Measurements from ENCODE around the gene PRPF40A.

- TF ChIP-seq, protein P1, sequence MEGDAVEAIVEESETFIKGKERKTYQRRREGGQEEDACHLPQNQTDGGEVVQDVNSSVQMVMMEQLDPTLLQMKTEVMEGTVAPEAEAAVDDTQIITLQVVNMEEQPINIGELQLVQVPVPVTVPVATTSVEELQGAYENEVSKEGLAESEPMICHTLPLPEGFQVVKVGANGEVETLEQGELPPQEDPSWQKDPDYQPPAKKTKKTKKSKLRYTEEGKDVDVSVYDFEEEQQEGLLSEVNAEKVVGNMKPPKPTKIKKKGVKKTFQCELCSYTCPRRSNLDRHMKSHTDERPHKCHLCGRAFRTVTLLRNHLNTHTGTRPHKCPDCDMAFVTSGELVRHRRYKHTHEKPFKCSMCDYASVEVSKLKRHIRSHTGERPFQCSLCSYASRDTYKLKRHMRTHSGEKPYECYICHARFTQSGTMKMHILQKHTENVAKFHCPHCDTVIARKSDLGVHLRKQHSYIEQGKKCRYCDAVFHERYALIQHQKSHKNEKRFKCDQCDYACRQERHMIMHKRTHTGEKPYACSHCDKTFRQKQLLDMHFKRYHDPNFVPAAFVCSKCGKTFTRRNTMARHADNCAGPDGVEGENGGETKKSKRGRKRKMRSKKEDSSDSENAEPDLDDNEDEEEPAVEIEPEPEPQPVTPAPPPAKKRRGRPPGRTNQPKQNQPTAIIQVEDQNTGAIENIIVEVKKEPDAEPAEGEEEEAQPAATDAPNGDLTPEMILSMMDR (IDR thresholded peaks at IDR 0.05; ENCODE audit: low read depth, low read length): no peak
- no peak for TF ChIP-seq EZH2phosphoT487 (IDR thresholded peaks at IDR 0.05; ENCODE audit: low read depth)
These were observed 8.5 kb downstream of the PRPF40A start for GRCh38 chr2:152708742-152709141.

Data from OCI-LY3 (cell line).